Gastroesophageal sphincter (tissue), 3 donors: Measurements from ENCODE around the gene MTHFD2L.

Experiments
- EP300 ChIP-seq: sonication (generic); formaldehyde crosslinking; IDR thresholded peaks from one replicate; pipeline ENCODE4 v1.6.1; 2017; ENCODE audit warnings: antibody characterized with exemption, mild to moderate bottlenecking
- POLR2A ChIP-seq, 2 donors: fragments of 450-650 bp; IDR thresholded peaks; one replicate each; pipeline ENCODE4 v1.6.1; 2017; ENCODE audit warnings: antibody characterized with exemption in 2 of 2, mild to moderate bottlenecking in 2 of 2, moderate library complexity in 1 of 2
- POLR2AphosphoS5 ChIP-seq: sonication (generic); formaldehyde crosslinking; IDR thresholded peaks from one replicate; pipeline ENCODE4 v1.6.1; 2017; ENCODE audit warnings: antibody characterized with exemption
- TF ChIP-seq, protein P1 (sequence below), 4 experiments: fragments of 200-600 bp in 2 of 4; fragments of 450-650 bp in 2 of 4; sonication (generic) in 1 of 4; IDR thresholded peaks; one replicate each; pipeline ENCODE4 v1.5.1; 2017 to 2019; ENCODE audit warnings: antibody characterized with exemption in 4 of 4, mild to moderate bottlenecking in 2 of 4, moderate library complexity in 2 of 4

DNA sequence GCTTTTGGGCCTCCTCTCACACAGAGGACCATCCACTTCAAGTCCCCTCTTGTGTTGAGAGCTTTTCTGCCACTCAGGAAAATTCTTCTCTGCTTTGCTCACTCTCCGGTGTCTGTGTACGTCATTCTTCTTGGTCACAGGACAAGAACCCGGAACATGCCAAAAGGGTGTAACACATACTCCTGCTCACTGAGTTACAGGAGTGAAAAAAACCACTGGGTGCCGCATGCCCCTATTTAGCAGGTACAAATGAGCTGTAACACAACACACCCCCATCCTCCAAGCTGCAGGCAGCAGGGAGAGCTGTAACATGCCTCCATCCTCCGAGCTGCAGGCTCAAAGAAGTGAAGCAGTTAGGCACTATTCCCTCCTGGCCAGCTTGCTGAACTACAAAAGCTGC, 45.9 kb upstream of the MTHFD2L start:
- TF ChIP-seq, protein P1, sequence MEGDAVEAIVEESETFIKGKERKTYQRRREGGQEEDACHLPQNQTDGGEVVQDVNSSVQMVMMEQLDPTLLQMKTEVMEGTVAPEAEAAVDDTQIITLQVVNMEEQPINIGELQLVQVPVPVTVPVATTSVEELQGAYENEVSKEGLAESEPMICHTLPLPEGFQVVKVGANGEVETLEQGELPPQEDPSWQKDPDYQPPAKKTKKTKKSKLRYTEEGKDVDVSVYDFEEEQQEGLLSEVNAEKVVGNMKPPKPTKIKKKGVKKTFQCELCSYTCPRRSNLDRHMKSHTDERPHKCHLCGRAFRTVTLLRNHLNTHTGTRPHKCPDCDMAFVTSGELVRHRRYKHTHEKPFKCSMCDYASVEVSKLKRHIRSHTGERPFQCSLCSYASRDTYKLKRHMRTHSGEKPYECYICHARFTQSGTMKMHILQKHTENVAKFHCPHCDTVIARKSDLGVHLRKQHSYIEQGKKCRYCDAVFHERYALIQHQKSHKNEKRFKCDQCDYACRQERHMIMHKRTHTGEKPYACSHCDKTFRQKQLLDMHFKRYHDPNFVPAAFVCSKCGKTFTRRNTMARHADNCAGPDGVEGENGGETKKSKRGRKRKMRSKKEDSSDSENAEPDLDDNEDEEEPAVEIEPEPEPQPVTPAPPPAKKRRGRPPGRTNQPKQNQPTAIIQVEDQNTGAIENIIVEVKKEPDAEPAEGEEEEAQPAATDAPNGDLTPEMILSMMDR (IDR thresholded peaks at IDR 0.05): no peak
- TF ChIP-seq POLR2A (IDR thresholded peaks at IDR 0.05) (no peak), EP300 (no peak), POLR2AphosphoS5 (no peak)
